ENCODE measurements around the gene DBF4B.

DBF4B gene

GRCh38 chr17:44779211-44780025, 71.0 kb downstream of the DBF4B start:
- DNase-seq, result peak; percentile 46

- no peak for DNase-seq
Measured at GRCh38 chr17:44780161-44780560, 71.7 kb downstream of the DBF4B start.

GRCh38 chr17:44780845-44781480, 72.5 kb downstream of the DBF4B start:
- no peak for DNase-seq

- no peak for DNase-seq
Measured at GRCh38 chr17:44781551-44782325, 73.3 kb downstream of the DBF4B start.

GRCh38 chr17:44782326-44782850, 73.9 kb downstream of the DBF4B start:
- DNase-seq, result no peak

GRCh38 chr17:44785921-44786320, 77.5 kb downstream of the DBF4B start:
- no peak for DNase-seq

- DNase-seq, result no peak
Measured at GRCh38 chr17:44786551-44787081, 78.2 kb downstream of the DBF4B start.

- no peak for DNase-seq
Measured at GRCh38 chr17:44787271-44787940, 78.9 kb downstream of the DBF4B start.

- no peak for DNase-seq
Measured at GRCh38 chr17:44788139-44788538, 79.7 kb downstream of the DBF4B start.

- DNase-seq, result no peak
Measured at GRCh38 chr17:44792276-44792675, 83.8 kb downstream of the DBF4B start.

GRCh38 chr17:44793885-44794842, 85.7 kb downstream of the DBF4B start:
- no peak for DNase-seq

- no peak for DNase-seq
Measured at GRCh38 chr17:44794851-44795413, 86.5 kb downstream of the DBF4B start.

- no peak for DNase-seq
Measured at GRCh38 chr17:44795421-44795820, 87.0 kb downstream of the DBF4B start.

- DNase-seq, result no peak
Measured at GRCh38 chr17:44795928-44796327, 87.5 kb downstream of the DBF4B start.

GRCh38 chr17:44796731-44797130, 88.3 kb downstream of the DBF4B start:
- no peak for DNase-seq

- no peak for DNase-seq
Measured at GRCh38 chr17:44797802-44798201, 89.3 kb downstream of the DBF4B start.

GRCh38 chr17:44798356-44798755, 89.9 kb downstream of the DBF4B start:
- DNase-seq, result no peak
